Lower leg skin (tissue), 4 donors: ENCODE results near the gene TEAD3. TPM values are rescaled to one million over a fixed set of nuclear protein-coding genes. Genes with fewer than 3 reads are reported as not detected.
"Not testable (repeated sequence)": the region's sequence is repeated elsewhere in the genome, so short reads cannot be mapped to it uniquely, and the experiment has no call there.

ENCODE experiments used
- DNase-seq, 2 donors: peaks; one replicate each; pipeline ENCODE4 v3.0.0-alpha.2; 2019; ENCODE audit warnings: low spot score in 2 of 2
- H3K4me3 ChIP-seq: fragments of 200-600 bp; sonication (generic); 2 replicates; pipeline ENCODE4 v1.5.1; 2017; ENCODE audit warnings: mild to moderate bottlenecking, low read depth; ENCODE audit not compliant: poor library complexity, severe bottlenecking
- CTCF ChIP-seq, 3 donors: fragments of 450-650 bp; IDR thresholded peaks; one replicate each; pipeline ENCODE4 v1.5.1; 2016; ENCODE audit warnings: antibody characterized with exemption in 3 of 3, mild to moderate bottlenecking in 3 of 3, moderate library complexity in 2 of 3
- POLR2A ChIP-seq, 2 donors: fragments of 450-650 bp; IDR thresholded peaks; one replicate each; pipeline ENCODE4 v1.6.1; 2016 to 2017; ENCODE audit warnings: antibody characterized with exemption in 2 of 2, mild to moderate bottlenecking in 1 of 2, moderate library complexity in 1 of 2
- WGBS, 2 donors: methylation state at CpG; one replicate each; pipeline ENCODE4 v1.1.5; 2018; 5-methylcytosine and 5-hydroxymethylcytosine counted together
- intact Hi-C: fragments of 100-400 bp; cut with DNase I; formaldehyde crosslinking; loops from one replicate; pipeline ENCODE4 v1.15.0; 2023; ENCODE audit warnings: low total_unique reads
- total RNA-seq, 4 donors: library from RNA; depleted of rRNA; stranded (reverse); fragments of >200 nt; gene quantifications; one replicate each; pipeline ENCODE4 v1.1.0, GENCODE V29; 2016

Gene TEAD3
- total RNA-seq, 4 donors from 2014 or later: 51.3 to 73.2 (median 56.8) TPM

DNA sequence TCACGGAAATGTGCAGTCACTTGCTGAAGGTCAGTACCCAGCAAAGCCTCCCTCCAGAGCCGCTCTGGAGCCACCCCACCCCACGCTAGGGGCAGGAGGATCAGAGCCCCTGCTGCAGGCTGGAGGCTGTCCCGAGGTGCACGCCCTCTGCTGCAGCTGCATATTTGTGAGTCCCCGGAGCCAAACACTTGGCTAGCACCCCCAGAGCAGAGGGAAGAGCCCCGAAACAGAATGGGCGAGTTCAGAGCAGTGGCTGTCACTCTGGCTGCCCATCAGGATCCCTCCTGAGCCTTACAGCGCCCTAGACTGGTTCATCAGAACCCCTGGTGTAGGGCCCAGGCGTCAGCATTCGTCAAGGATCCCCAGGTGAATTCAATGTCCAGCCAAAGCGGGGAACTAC lies 25.3 kb upstream of the TEAD3 start:
- no peak for DNase-seq
- intact Hi-C loops: loop anchor here (1.0 to 5.0 kb wide), 2 partner anchors 110 to 215 kb away; partner anchors contain the start of gene ARMC12
- TF ChIP-seq POLR2A (IDR thresholded peaks at IDR 0.05): no peak
- no peak for TF ChIP-seq CTCF (IDR thresholded peaks at IDR 0.05)
- H3K4me3 ChIP-seq: no peak overlapping the region
- WGBS, 2 donors: 75 to 80% methylated on average over 11 to 12 of the region's 12 CpGs

DNA sequence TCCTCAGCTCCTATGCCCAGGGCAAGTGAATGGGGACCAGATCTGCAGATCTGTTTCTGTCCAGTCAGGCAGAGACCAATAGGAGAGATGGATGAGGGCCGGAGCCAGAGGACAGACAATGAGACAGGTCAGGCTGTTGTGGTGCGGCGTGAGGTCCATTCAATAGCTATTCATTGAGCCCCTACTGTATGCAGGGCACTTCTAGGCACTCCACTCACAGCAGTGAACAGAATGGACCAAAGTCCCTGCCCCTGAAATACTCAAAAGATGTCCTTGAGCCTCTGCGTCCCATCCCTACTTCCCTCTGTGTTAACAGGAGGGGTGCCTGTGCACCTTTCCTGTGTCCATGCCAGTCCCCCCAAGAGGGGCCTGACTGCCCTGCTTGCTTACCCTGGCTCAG lies 24.4 kb upstream of the TEAD3 start:
- WGBS, 2 donors: 95 to 96% methylated on average over 4 of the region's 4 CpGs
- no peak overlapping the region for H3K4me3 ChIP-seq
- intact Hi-C loops: loop anchor here (5.0 kb wide), 1 partner anchor 216 kb away; the partner anchor contains the start of gene ARMC12
- TF ChIP-seq CTCF (IDR thresholded peaks at IDR 0.05): no peak
- TF ChIP-seq POLR2A (IDR thresholded peaks at IDR 0.05): no peak
- no peak for DNase-seq

GRCh38 chr6:35519313-35520015 lies 22.6 kb upstream of the TEAD3 start:
- no peak overlapping the region for H3K4me3 ChIP-seq
- 77 to 78% methylated on average over 9 of the region's 9 CpGs for WGBS, 2 donors
- no peak for DNase-seq
- intact Hi-C loops: loop anchor here (5.0 kb wide), 1 partner anchor 218 kb away; the partner anchor contains the start of gene ARMC12
- TF ChIP-seq CTCF (IDR thresholded peaks at IDR 0.05) (no peak), POLR2A (IDR thresholded peaks at IDR 0.05) (no peak)

DNA sequence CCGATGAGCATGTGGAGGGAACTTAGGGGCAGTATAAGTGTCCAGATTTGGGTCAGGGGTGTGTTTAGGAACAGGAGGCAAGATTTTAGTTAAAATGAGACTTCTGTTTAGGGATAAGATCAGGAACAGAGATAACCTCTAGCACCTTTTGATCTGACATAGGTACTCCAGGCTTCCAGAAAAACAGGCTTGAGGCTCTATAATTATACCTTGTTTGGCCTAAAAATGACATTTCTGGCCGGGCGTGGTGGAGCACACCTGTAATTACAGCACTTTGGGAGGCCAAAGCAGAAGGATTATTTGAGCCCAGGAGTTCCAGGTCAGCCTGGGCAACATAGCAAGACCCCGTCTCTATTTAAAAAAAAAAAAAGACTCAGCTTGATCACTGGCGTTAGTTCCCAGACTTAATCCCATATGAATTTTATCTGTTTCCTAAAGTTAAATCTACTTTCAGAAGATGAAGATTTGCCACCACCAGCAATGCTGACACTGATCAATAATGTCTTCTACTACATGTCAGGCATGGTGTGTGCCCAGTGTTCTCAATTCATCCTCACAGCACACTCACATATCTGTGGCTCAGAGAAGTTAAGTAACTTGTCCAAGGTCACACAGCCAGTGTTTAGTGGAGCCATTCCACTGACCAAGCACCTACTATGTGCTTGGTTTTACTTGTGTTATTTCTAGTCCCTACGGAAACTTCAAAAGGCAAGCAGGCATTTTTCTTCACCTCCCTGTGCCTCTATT lies 21.9 kb upstream of the TEAD3 start:
- DNase-seq: no peak
- TF ChIP-seq POLR2A (IDR thresholded peaks at IDR 0.05): no peak
- H3K4me3 ChIP-seq: no peak overlapping the region
- intact Hi-C loops: no loop called here
- WGBS, 2 donors: 86 to 90% methylated on average over 6 of the region's 6 CpGs

GRCh38 chr6:35517978-35518377 lies 21.1 kb upstream of the TEAD3 start:
- WGBS, 2 donors: 83 to 91% methylated on average over 7 of the region's 7 CpGs
- DNase-seq, H3K4me3 ChIP-seq, intact Hi-C loops: not testable (repeated sequence)

DNA sequence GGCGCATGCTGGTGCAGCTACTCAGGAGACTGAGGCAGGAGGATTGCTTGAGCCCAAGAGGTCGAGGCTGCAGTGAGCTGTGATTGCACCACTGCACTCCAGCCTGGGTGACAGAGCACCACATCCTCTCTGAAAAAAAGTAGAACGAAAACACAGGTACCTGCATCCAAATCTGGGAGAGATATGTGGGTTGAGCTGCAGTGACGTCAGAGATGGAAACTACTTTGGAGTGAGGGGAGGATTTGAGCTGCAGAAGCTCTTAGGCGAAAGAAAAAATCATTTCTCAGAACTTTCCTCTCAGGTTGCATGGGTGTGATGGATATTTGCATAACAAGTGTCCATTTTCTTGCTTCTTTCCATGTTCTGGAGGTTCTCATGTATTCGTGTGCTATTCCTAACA lies 19.8 kb upstream of the TEAD3 start:
- no peak for TF ChIP-seq POLR2A (IDR thresholded peaks at IDR 0.05)
- no peak for TF ChIP-seq CTCF (IDR thresholded peaks at IDR 0.05)
- no peak overlapping the region for H3K4me3 ChIP-seq
- DNase-seq: no peak
- 67 to 76% methylated on average over 6 of the region's 6 CpGs for WGBS, 2 donors
- intact Hi-C loops: no loop called here

DNA sequence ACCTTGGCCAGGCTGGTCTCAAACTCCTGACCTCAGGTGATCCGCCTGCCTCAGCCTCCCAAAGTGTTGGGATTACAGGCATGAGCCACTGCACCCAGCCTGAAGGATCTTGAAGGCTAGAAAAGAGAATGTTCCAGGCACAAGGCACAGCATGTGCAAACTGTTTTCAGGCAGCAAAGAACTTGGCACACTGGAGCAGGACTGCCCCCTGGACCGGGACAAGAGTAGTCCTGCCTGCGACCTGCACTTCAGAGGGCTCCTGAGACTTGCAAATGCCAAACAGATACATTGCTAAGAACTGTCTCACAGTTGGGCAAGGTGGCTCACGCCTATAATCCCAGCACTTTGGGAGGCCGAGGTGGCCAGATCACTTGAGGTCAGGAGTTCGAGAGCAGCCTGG lies 19.1 kb upstream of the TEAD3 start:
- intact Hi-C loops, DNase-seq, H3K4me3 ChIP-seq: not testable (repeated sequence)
- WGBS, 2 donors: 83 to 84% methylated on average over 6 of the region's 6 CpGs
